NOMO-1 (cell line): ENCODE measurements around the gene FKBP14.
A peak's percentile ranks its signal among the peaks of the same experiment; 100 is the strongest.

ENCODE experiments used
- DNase-seq, 2 experiments: peaks; one replicate each; lab custom pipeline; 2025; ENCODE audit not compliant: unreplicated experiment in 2 of 2; lab: John Stamatoyannopoulos, UW

Gene FKBP14, protein sequence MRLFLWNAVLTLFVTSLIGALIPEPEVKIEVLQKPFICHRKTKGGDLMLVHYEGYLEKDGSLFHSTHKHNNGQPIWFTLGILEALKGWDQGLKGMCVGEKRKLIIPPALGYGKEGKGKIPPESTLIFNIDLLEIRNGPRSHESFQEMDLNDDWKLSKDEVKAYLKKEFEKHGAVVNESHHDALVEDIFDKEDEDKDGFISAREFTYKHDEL

DNA sequence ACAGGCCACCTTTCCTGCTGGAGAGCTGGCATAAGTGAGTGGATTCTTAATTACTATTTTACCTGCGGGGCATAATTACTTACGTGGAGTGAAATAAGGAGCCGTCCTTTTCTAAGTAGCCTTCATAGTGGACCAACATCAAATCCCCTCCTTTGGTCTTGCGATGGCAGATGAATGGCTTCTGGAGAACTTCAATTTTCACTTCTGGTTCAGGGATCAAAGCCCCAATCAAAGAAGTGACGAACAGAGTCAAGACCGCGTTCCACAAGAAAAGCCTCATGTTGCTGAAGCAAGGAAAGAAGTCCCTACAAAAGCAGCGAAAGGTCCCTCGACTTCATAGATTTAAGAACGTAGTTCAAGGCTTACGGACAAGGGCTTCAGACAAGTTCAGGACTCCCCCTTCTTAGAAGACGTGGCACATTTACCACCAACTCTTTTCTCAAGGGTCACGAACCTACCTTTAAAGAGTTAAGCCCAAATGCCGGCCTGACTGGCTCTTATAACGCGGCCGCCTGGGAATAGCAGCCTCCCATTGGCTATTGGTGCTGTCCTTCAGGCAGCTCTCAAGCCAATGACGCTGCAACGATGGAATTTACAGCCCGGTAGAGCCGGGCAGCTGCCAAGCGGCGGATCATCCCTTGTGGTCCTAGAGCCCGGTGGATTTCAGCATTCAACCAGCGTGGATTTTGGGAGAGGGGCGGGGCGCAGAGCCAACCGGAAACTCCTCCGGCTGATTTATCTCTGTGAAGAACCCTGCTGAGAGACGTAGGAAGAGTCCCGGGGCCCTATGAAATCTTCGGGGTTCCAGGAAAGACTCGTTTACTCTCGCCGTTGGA, at the start of gene FKBP14:
FKBP14 (minus strand) TSS at position 474 of the 836 bp plus-strand sequence; CDS start at position 280, 194 bp downstream.
- peak; percentile 97 to 99 for DNase-seq

- DNase-seq, result peak in 1 of 2 experiments; percentile 20
These were observed 48.0 kb upstream of the FKBP14 start for GRCh38 chr7:30074422-30075030.

DNA sequence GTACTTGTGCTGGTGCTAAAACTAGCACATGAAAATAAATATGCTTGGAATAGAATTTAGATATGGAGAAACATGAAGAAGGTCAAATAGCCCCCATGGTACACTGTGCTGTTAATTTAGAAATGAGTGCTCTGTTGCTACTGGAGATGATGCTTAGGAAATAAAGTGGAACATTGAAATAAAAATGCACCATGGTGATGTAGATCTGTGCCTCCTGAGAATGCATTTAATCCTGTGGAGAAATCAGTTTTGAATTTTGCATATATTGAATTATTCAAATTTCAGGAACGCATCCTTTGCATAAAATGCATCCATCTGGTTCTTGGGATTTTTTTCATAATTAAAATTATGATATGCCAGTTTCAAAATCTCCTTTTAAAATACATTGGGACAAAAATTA, 46.2 kb upstream of the FKBP14 start:
- no peak for DNase-seq

GRCh38 chr7:30070052-30070451, 43.5 kb upstream of the FKBP14 start:
- no peak for DNase-seq

DNA sequence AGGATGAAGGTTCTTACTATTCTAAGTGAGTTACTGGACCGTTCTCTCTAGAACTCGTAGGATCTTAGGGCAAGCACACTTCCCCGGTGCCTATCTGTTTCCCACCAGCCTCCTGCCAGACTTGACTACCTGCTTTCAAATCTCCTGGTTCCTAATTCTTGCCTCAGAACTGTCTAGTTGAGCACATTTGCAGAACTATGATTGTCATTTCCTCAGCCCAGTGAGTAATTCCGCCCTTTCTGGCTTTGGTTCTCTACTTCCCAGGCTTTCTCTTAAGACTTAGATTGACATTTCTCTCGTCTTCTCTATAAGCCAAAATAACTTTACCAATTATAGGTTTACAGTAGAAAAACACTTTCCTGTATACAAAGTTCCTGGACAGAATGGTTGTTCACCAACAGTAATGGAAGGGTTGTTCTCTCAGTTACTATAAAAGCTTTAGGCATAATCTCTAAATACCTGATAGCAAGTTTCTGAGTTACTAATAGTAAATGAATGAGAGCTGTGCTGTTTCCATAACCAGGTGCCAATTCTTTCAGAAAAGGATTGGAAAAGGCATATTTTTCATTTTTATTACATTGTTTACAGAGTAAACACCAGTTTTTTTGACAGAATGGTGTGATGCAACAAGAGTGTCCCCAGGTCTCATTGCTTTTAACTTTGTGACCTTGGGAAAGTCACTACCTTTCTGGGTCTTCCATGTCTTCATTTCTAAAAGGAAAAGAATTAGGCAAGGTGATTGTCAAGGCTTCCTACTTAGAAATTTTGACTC, 42.8 kb upstream of the FKBP14 start:
- no peak for DNase-seq

GRCh38 chr7:30068117-30068516, 41.6 kb upstream of the FKBP14 start:
- DNase-seq, result no peak

GRCh38 chr7:30066687-30067086, 40.2 kb upstream of the FKBP14 start:
- DNase-seq, result no peak

GRCh38 chr7:30065746-30066145, 39.2 kb upstream of the FKBP14 start:
- no peak for DNase-seq

DNA sequence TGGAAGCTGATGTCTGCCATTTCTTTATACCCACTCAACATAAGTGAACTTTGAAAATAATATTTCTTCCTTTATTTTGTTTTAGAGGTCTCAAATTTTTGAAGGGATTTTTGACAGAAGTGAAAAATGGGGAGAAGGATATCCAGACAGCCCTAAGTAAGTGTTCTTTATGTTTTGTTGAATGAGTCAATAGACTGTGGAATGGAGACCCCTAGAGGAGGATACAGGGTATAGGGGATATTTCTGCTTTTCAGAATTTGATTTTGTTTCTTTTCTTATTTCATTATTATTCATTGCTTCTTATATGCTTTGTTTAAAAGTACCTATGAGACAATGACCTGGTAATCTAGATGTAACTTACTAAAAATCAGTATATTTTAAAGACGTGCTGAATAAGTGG, 36.1 kb upstream of the FKBP14 start:
- peak in 1 of 2 experiments; percentile 58 for DNase-seq

- peak in 1 of 2 experiments; percentile 8 for DNase-seq
These were observed 35.3 kb upstream of the FKBP14 start for GRCh38 chr7:30061786-30062185.

DNA sequence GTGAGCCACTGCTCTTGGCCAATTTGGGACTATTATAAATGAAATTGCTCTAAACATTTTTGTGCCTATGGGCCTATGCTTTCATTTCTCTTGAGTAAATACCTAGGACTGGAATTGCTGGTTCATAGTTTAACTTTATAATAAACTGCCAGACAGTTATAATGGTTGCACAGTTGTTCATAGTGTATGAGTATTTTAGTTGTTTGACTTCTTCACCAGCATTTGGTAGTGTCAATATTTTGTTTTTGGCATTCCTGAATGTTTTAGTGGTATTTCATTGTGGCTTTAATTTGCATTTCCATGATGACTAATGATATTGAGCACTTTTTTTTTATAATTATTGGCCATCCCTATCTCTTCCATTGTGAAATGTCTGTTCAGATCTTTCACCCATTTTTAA, 31.2 kb upstream of the FKBP14 start:
- DNase-seq, result no peak

- DNase-seq, result no peak
These were observed 26.6 kb upstream of the FKBP14 start for GRCh38 chr7:30053068-30053467.

GRCh38 chr7:30049173-30049572, 22.7 kb upstream of the FKBP14 start:
- DNase-seq, result no peak

- no peak for DNase-seq
These were observed 22.1 kb upstream of the FKBP14 start for GRCh38 chr7:30048582-30048981.

- no peak for DNase-seq
These were observed 20.6 kb upstream of the FKBP14 start for GRCh38 chr7:30047124-30047523.

DNA sequence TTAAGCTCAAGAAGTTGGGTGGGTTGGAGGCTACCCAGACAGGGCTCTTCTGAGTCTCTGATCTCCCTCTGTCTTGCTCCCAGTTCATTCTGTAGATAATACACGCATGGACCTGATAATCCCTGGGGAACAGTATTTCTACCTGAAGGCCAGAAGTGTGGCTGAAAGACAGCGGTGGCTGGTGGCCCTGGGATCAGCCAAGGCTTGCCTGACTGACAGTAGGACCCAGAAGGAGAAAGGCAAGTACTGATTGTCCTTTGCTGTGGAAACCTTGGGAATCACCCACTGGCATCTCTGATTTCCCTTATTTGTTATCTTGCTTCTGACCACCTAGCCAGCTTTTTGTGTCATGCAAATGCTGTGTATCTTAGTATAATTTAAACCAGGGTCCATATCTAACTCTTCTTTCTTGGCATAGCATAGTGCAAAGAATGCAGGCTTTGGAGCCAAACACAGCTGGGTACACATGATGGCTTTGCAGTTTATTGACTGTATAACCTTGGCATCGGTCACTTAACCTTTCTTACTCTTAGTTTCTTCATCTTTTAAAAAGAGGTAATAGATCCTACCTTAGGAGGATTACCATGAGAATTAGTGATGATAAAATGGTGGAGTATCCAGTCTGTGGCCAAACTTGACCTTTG, 19.7 kb upstream of the FKBP14 start:
- DNase-seq, result no peak

- no peak for DNase-seq
These were observed 15.2 kb upstream of the FKBP14 start for GRCh38 chr7:30041526-30042269.

DNA sequence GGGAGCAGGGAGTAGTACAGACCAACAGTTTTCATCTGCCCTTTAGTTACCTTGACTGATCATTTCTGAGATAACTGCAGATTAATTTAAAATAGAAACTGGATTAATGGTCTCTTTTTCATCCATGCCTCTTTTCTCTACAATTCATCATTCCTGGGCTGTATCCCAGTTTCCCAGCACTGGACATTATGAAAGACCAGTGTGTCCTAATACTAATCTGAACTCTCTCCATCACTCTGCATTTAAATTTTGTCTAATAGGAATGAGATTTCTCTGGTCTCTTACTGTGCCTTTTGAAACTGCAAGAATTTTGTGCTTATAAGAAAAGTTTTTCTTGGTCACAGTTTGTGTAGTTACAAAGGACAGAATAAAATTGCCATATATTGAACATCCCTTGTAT, 14.4 kb upstream of the FKBP14 start:
- DNase-seq, result no peak

DNA sequence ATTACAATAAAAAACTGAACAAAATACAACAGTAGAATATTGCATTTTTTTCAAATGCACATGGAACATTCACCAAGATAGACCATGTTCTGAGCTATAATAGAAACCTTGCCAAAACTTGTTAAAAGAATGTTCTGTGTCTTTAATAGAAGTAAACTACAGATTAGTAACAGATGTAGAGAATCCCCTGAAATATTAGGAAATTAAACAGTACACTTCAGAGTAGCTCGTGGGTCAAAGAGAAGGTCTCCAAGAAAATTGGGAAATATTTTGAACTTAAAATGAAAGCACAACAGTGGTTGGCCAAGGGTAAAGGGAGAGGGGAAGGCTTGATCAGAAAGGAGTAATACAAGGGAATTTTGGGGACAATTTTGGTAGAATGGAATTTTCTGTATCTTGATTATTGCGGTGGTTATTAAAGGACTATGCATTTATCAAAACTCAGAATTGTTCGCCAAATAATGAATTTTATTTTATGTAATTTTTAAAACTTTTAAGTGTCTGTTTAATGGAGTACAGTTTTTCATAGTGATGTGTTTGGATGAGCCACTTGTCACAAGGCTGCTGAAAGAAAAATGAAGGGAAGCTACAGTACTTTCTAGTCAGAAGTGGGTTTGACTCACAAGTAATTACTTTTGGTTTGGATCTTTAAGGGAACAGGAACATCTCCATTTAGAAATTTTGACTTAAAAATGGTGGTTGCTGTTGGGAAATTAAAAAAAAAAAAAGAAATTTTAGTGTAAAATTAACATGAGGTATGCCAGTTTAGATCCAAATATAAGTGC, 11.9 kb upstream of the FKBP14 start:
- no peak for DNase-seq
